ENCODE results near the gene PCOLCE2.

Gene PCOLCE2

DNA sequence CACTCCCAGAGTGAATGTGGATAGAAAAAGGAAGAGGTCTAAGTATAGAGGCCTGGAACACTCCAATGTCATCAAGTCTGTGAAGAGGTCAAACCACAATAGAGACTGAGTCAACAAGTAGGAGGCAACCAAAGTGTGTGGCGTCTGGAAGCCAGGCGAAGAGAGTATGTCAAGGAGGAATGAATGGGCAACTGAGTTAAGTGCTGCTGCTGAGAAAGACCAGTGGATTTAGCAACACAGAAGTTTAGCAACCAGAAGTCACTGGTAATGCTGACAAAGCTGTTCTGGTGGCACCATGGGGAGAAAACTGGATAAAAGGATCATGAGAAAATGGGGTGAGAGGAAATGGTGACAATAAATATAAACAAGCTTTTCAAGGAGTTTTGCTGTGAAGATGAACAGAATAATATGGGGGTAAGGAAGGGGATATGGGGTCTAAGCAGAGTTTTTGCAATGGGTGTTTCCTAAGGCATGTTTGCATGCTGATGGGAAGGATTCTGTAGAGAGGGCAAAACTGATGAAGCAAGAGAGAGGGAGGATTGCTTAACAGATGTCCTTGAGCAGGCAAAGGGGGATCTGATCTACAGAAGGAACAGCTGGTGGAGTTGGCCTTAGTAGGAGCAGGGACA lies 38.4 kb downstream of the PCOLCE2 start:
- Histone ChIP-seq H3K4me3 (ENCODE audit: low read depth in 1 of 2, low read length in 2 of 2) (no peak overlapping the region), H3K79me2 (ENCODE audit: insufficient read depth, low read length) (no peaks in the 10 kb centered on the region), H2AFZ (ENCODE audit: low read depth, low read length) (no peak overlapping the region), H4K20me1 (ENCODE audit: insufficient read depth, low read length) (no peaks in the 10 kb centered on the region), H3K9me3 (ENCODE audit: insufficient read depth, low read length, severe bottlenecking) (no peaks in the 10 kb centered on the region), H3K4me1 (ENCODE audit: insufficient read depth, low read length) (no peaks in the 10 kb centered on the region), H3K36me3 (ENCODE audit: insufficient read depth, low read length) (no peaks in the 10 kb centered on the region), H3K9ac (ENCODE audit: low read depth, low read length) (no peak overlapping the region), H3K27ac (ENCODE audit: low read length) (no peak overlapping the region), H3K4me2 (ENCODE audit: insufficient read depth, low read length) (no peak overlapping the region), H3K27me3 (ENCODE audit: insufficient read depth, low read length, poor library complexity) (peaks cover 15% of the 10 kb centered on the region)
- ATAC-seq (ENCODE audit: insufficient read depth, low read depth): peak; percentile 49; the same call in 1 of the 3 replicates
- no peak for TF ChIP-seq EZH2 (IDR thresholded peaks at IDR 0.05; ENCODE audit: borderline replicate concordance, low read depth, low read length, severe bottlenecking)
- TF ChIP-seq, protein P1, sequence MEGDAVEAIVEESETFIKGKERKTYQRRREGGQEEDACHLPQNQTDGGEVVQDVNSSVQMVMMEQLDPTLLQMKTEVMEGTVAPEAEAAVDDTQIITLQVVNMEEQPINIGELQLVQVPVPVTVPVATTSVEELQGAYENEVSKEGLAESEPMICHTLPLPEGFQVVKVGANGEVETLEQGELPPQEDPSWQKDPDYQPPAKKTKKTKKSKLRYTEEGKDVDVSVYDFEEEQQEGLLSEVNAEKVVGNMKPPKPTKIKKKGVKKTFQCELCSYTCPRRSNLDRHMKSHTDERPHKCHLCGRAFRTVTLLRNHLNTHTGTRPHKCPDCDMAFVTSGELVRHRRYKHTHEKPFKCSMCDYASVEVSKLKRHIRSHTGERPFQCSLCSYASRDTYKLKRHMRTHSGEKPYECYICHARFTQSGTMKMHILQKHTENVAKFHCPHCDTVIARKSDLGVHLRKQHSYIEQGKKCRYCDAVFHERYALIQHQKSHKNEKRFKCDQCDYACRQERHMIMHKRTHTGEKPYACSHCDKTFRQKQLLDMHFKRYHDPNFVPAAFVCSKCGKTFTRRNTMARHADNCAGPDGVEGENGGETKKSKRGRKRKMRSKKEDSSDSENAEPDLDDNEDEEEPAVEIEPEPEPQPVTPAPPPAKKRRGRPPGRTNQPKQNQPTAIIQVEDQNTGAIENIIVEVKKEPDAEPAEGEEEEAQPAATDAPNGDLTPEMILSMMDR (IDR thresholded peaks at IDR 0.05; ENCODE audit: borderline replicate concordance, extremely low read depth, low read length, poor library complexity, severe bottlenecking): no peak
- DNase-seq: no peak

DNA sequence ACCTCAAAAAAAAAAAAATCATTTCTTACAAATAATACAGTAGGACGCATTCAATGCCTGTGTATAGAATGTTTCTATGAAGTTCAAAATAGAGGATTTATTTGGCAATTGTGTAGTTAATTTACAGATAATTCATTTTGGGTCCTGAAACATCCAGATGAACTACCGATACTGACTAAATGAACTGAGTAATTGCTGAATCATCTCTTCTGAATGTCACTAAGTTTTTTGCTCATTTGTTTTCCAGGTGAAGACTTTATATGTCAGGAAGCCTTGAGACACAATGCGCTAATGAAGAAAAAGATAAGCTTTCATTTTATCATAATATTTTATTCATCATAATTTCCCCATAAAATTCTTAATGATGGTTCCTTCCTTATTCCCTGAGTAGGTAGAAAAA lies 39.7 kb downstream of the PCOLCE2 start:
- H3K9me3 ChIP-seq (ENCODE audit: insufficient read depth, low read length, severe bottlenecking): no peaks in the 10 kb centered on the region
- H3K4me3 ChIP-seq (ENCODE audit: low read depth in 1 of 2, low read length in 2 of 2): no peak overlapping the region
- H3K4me1 ChIP-seq (ENCODE audit: insufficient read depth, low read length): no peaks in the 10 kb centered on the region
- DNase-seq (no peak), ATAC-seq (ENCODE audit: insufficient read depth, low read depth) (no peak)
- no peak overlapping the region for H3K9ac ChIP-seq (ENCODE audit: low read depth, low read length)
- no peaks in the 10 kb centered on the region for H3K79me2 ChIP-seq (ENCODE audit: insufficient read depth, low read length)
- no peaks in the 10 kb centered on the region for H4K20me1 ChIP-seq (ENCODE audit: insufficient read depth, low read length)
- H2AFZ ChIP-seq (ENCODE audit: low read depth, low read length): no peak overlapping the region
- TF ChIP-seq, protein P1 (IDR thresholded peaks at IDR 0.05; ENCODE audit: borderline replicate concordance, extremely low read depth, low read length, poor library complexity, severe bottlenecking): no peak
- TF ChIP-seq EZH2 (IDR thresholded peaks at IDR 0.05; ENCODE audit: borderline replicate concordance, low read depth, low read length, severe bottlenecking): no peak
- H3K4me2 ChIP-seq (ENCODE audit: insufficient read depth, low read length): no peak overlapping the region
- no peak overlapping the region for H3K27ac ChIP-seq (ENCODE audit: low read length)
- H3K27me3 ChIP-seq (ENCODE audit: insufficient read depth, low read length, poor library complexity): peaks cover 13% of the 10 kb centered on the region
- H3K36me3 ChIP-seq (ENCODE audit: insufficient read depth, low read length): no peaks in the 10 kb centered on the region

DNA sequence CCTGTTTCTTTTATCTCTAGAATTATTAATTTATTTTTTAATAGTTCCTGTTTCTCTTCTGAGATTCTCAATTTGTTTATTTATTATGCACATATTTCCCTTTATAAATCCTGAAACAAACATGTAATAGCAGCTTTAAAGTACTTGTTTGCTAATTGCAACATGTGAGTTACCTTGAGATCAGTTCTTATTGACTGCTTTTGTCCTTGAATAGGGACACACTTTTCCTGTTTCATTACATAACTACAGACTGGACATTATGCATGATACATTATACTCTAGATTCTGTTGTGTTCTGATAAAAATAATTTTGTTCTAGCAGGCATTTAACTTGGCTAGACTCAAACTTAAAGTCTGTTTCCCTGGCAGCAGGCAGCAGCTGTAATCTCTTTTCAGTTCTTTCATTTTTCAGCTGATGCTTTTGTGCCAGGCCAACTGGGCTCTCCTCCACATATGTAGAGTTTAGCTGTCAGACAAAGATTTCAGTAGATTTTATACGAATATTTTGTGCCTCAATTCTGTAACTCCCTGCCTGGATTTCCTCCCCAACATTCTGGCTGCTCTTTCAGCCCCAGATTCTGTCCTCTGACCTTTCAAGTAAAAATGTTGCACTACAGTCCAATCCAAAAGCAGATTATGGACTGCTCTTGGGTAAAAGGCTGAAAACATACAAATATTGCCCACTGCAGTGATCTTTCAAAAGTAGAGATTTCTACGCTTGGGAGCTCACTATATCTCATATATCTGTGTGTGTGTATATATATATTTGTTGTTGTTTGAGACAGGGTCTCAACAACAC lies 41.9 kb downstream of the PCOLCE2 start:
- Histone ChIP-seq H3K79me2 (ENCODE audit: insufficient read depth, low read length) (no peaks in the 10 kb centered on the region), H3K9me3 (ENCODE audit: insufficient read depth, low read length, severe bottlenecking) (no peaks in the 10 kb centered on the region), H3K4me1 (ENCODE audit: insufficient read depth, low read length) (no peaks in the 10 kb centered on the region)

More for the DNA sequence above, 41.9 kb downstream of the PCOLCE2 start:
- no peak overlapping the region for H3K27ac ChIP-seq (ENCODE audit: low read length)
- no peak overlapping the region for H3K4me3 ChIP-seq (ENCODE audit: low read depth in 1 of 2, low read length in 2 of 2)
- H4K20me1 ChIP-seq (ENCODE audit: insufficient read depth, low read length): no peaks in the 10 kb centered on the region
- no peak overlapping the region for H2AFZ ChIP-seq (ENCODE audit: low read depth, low read length)
- ATAC-seq (ENCODE audit: insufficient read depth, low read depth) (no peak), DNase-seq (no peak)
- no peaks in the 10 kb centered on the region for H3K36me3 ChIP-seq (ENCODE audit: insufficient read depth, low read length)
- no peak overlapping the region for H3K9ac ChIP-seq (ENCODE audit: low read depth, low read length)
- peaks cover 5% of the 10 kb centered on the region for H3K27me3 ChIP-seq (ENCODE audit: insufficient read depth, low read length, poor library complexity)
- TF ChIP-seq EZH2 (IDR thresholded peaks at IDR 0.05; ENCODE audit: borderline replicate concordance, low read depth, low read length, severe bottlenecking): no peak
- TF ChIP-seq, protein P1 (IDR thresholded peaks at IDR 0.05; ENCODE audit: borderline replicate concordance, extremely low read depth, low read length, poor library complexity, severe bottlenecking): no peak
- no peak overlapping the region for H3K4me2 ChIP-seq (ENCODE audit: insufficient read depth, low read length)
